Endodermal cell (in vitro differentiated cells): ENCODE results near the gene MCTP1. TPM values are rescaled to one million over a fixed set of nuclear protein-coding genes. Genes with fewer than 3 reads are reported as not detected.

Experiments
- DNase-seq: peaks from one replicate; pipeline ENCODE4 v3.0.0-alpha.2; 2017
- H3K27ac ChIP-seq: 2 replicates; pipeline ENCODE4 v1.5.1; 2013; ENCODE audit warnings: mild to moderate bottlenecking, low read depth, low read length, moderate library complexity
- H3K27me3 ChIP-seq: 2 replicates; pipeline ENCODE4 v1.6.1; 2013; ENCODE audit warnings: mild to moderate bottlenecking, low read length, moderate library complexity; ENCODE audit not compliant: insufficient read depth, control insufficient read depth, poor library complexity, severe bottlenecking
- H3K36me3 ChIP-seq: 2 replicates; pipeline ENCODE4 v1.7.0; 2013; ENCODE audit warnings: mild to moderate bottlenecking, low read length, moderate library complexity; ENCODE audit not compliant: control insufficient read depth, insufficient read depth
- H3K4me1 ChIP-seq: one replicate; pipeline ENCODE4 v1.7.0; 2013; ENCODE audit warnings: low read length; ENCODE audit not compliant: control insufficient read depth, insufficient read depth
- H3K4me3 ChIP-seq: 2 replicates; pipeline ENCODE4 v1.5.1; 2013; ENCODE audit warnings: mild to moderate bottlenecking, low read length, moderate library complexity
- H3K9ac ChIP-seq: 2 replicates; pipeline ENCODE4 v1.6.1; 2013; ENCODE audit warnings: mild to moderate bottlenecking, low read length, moderate library complexity; ENCODE audit not compliant: poor library complexity, severe bottlenecking; ENCODE audit errors: extremely low read depth
- H3K9me3 ChIP-seq: 2 replicates; pipeline ENCODE4 v1.6.1; 2013; ENCODE audit warnings: mild to moderate bottlenecking, low read length, moderate library complexity; ENCODE audit not compliant: control insufficient read depth
- H3K27ac Mint-ChIP-seq: 2 replicates; pipeline ENCODE4 v1.8.0; 2020; ENCODE audit warnings: mixed read lengths
- H3K27me3 Mint-ChIP-seq: 2 replicates; pipeline ENCODE4 v1.8.0; 2021; ENCODE audit warnings: mild to moderate bottlenecking, mixed read lengths; ENCODE audit not compliant: insufficient read depth
- H3K36me3 Mint-ChIP-seq: 2 replicates; pipeline ENCODE4 v1.8.0; 2020; ENCODE audit warnings: low read depth, mixed read lengths
- H3K4me1 Mint-ChIP-seq: 2 replicates; pipeline ENCODE4 v1.8.0; 2020; ENCODE audit warnings: mixed read lengths
- H3K4me3 Mint-ChIP-seq: 2 replicates; pipeline ENCODE4 v1.8.0; 2020; ENCODE audit warnings: mild to moderate bottlenecking, moderate library complexity, mixed read lengths
- H3K9me3 Mint-ChIP-seq: 2 replicates; pipeline ENCODE4 v1.8.0; 2020; ENCODE audit warnings: mild to moderate bottlenecking, mixed read lengths
- CTCF ChIP-seq: fragments of 200-600 bp; sonication (generic); conservative IDR thresholded peaks from 2 replicates; pipeline ENCODE4 v1.5.0; 2021; ENCODE audit warnings: antibody characterized with exemption, mild to moderate bottlenecking
- WGBS, 2 experiments: methylation state at CpG; one replicate each; pipeline versions ENCODE4 v1.1.5 to v1.1.7; 2013; ENCODE audit warnings: missing lambda C conversion rate in 2 of 2, mixed read lengths in 1 of 2; ENCODE audit not compliant: insufficient coverage in 1 of 2, insufficient read length in 1 of 2; 5-methylcytosine and 5-hydroxymethylcytosine counted together
- total RNA-seq, 2 donors: library from RNA; stranded (reverse); fragmentation: NEBNext Ultra II Directional in 1 of 2; extraction: Animal tissue kit (Norgen Biotek cat#: 25700) in 1 of 2; gene quantifications; 2 replicates in 1 of 2; 3 replicates in 1 of 2; pipeline ENCODE4 v1.2.1, GENCODE V29; 2021

Gene MCTP1
- total RNA-seq, 2 donors from 2014 or later = 0.71 to 3.7 TPM

GRCh38 chr5:94711785-94712184 is 573.1 kb downstream of the MCTP1 start:
- no peak for TF ChIP-seq CTCF
- peaks cover 68% of the 10 kb centered on the region for H3K36me3 ChIP-seq
- no peak overlapping the region for H3K4me3 Mint-ChIP-seq
- DNase-seq = no peak
- no peaks in the 10 kb centered on the region for H3K9me3 Mint-ChIP-seq
- H3K27ac Mint-ChIP-seq = no peak overlapping the region
- H3K9me3 ChIP-seq = no peaks in the 10 kb centered on the region
- no peaks in the 10 kb centered on the region for H3K27me3 Mint-ChIP-seq
- no peak overlapping the region for H3K4me3 ChIP-seq
- peaks cover 3% of the 10 kb centered on the region for H3K4me1 Mint-ChIP-seq
- peaks cover 21% of the 10 kb centered on the region for H3K36me3 Mint-ChIP-seq
- H3K27me3 ChIP-seq = no peaks in the 10 kb centered on the region
- H3K27ac ChIP-seq = no peak overlapping the region
- H3K4me1 ChIP-seq = peaks cover 6% of the 10 kb centered on the region
- H3K9ac ChIP-seq = no peak overlapping the region

- Histone ChIP-seq H3K27ac (no peak overlapping the region), H3K4me3 (no peak overlapping the region), H3K27me3 (no peaks in the 10 kb centered on the region), H3K9ac (no peak overlapping the region), H3K9me3 (no peaks in the 10 kb centered on the region), H3K36me3 (peaks cover 63% of the 10 kb centered on the region), H3K4me1 (peaks cover 6% of the 10 kb centered on the region)
- peaks cover 21% of the 10 kb centered on the region for H3K36me3 Mint-ChIP-seq
- no peaks in the 10 kb centered on the region for H3K27me3 Mint-ChIP-seq
- WGBS, 2 experiments = no CpG with 5 or more reads among the region's 1 CpG
- peaks cover 3% of the 10 kb centered on the region for H3K4me1 Mint-ChIP-seq
- H3K4me3 Mint-ChIP-seq = no peak overlapping the region
- DNase-seq = no peak
- H3K27ac Mint-ChIP-seq = no peak overlapping the region
- TF ChIP-seq CTCF = no peak
- no peaks in the 10 kb centered on the region for H3K9me3 Mint-ChIP-seq
Observed at GRCh38 chr5:94709277-94709676, 575.6 kb downstream of the MCTP1 start.

GRCh38 chr5:94707359-94707758 is 577.5 kb downstream of the MCTP1 start:
- no peak overlapping the region for H3K9ac ChIP-seq
- H3K27me3 ChIP-seq = no peaks in the 10 kb centered on the region
- H3K27me3 Mint-ChIP-seq = no peaks in the 10 kb centered on the region
- H3K27ac ChIP-seq = no peak overlapping the region
- 0 to 50% methylated on average over 1 to 2 of the region's 2 CpGs for WGBS, 2 experiments
- H3K9me3 ChIP-seq = peaks cover 10% of the 10 kb centered on the region
- peaks cover 29% of the 10 kb centered on the region for H3K36me3 Mint-ChIP-seq
- no peak overlapping the region for H3K27ac Mint-ChIP-seq
- H3K36me3 ChIP-seq = peaks cover 65% of the 10 kb centered on the region
- DNase-seq = no peak
- peaks cover 10% of the 10 kb centered on the region for H3K9me3 Mint-ChIP-seq
- H3K4me3 ChIP-seq = no peak overlapping the region
- no peak overlapping the region for H3K4me3 Mint-ChIP-seq
- TF ChIP-seq CTCF = no peak
- H3K4me1 ChIP-seq = peaks cover 6% of the 10 kb centered on the region
- H3K4me1 Mint-ChIP-seq = peaks cover 3% of the 10 kb centered on the region
